Measurements from ENCODE around the gene GNAT3. TPM values are rescaled to one million over a fixed set of nuclear protein-coding genes. Genes with fewer than 3 reads are reported as not detected.

GNAT3 gene
- total and polyA plus RNA-seq, 2 of the 8 experiments (the other 6 are each of a cell fraction or from before 2014, with no cell fraction given), result not detected

DNA sequence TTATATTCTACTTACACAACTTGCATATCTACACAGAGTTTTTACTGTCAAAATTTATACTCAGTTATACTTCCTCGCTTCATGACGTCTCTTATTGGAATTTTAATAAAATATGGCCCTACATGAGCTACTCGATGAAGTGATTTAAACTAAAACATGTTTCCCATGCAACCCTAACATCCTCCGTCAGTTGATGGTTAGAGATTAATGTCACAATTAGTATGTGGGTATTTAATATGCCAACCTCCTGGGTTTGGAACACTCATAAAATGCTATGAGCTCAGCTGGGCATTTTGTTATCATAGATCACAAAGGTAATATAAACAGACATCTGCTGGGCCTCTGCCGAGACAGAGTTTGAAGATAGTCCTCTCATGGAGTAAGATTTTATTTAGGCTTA, 66.5 kb downstream of the GNAT3 start (continued):
- no peak for TF ChIP-seq RXRA (IDR thresholded peaks at IDR 0.05; ENCODE audit: insufficient read depth, low read depth, low read length)

All from H1 (cell line).